ENCODE measurements around the gene COL27A1.

The COL27A1 gene

DNA sequence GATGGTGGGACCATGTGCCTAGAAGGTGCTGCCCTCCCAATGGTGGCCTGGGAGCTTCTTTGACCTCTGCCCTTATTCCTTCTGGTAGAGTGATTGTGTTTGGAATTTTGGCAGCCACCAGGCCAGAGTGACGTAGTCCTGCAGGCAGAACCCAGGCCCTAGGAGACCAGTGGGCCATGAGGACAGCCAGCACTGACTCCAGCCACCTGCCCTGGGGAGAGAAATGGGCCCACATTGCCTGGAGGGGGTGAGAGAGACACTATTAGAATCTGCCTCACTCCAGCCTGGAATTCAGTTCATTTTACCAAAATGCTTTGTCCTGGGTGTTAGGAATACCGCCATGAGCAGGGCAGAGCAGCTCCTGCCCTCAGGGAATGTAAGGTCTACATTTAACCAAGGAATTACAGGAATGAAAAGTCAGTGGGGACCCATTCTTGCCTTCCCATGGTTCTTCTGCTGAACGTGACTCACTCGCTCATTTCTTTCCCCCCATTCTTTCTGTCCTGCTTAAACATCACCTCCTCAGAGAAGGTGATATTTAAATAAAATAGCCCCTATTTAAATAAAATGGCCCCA is 5.5 kb upstream of the COL27A1 start:
- no peak for DNase-seq (ENCODE audit: low read depth)

DNA sequence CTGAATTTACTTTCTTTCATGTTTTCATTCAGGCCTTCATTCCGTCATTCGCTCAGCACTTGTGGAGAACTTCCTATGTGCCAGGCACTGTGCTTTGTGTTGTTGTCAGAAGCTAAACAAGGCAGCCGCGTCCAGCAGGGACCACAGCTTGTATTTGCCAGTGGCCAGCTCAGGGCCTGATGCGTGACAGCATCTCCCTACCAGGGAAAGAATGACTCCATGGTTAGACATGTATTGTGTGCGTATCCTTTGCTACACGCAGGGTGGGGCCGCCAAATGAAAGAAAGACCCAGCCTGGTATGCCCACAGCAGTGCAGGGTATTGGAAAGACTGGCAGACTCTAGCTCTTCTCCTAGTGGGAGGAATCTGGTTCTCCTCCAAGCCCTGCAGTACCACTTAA is 4.7 kb upstream of the COL27A1 start:
- no peak for DNase-seq (ENCODE audit: low read depth)

DNA sequence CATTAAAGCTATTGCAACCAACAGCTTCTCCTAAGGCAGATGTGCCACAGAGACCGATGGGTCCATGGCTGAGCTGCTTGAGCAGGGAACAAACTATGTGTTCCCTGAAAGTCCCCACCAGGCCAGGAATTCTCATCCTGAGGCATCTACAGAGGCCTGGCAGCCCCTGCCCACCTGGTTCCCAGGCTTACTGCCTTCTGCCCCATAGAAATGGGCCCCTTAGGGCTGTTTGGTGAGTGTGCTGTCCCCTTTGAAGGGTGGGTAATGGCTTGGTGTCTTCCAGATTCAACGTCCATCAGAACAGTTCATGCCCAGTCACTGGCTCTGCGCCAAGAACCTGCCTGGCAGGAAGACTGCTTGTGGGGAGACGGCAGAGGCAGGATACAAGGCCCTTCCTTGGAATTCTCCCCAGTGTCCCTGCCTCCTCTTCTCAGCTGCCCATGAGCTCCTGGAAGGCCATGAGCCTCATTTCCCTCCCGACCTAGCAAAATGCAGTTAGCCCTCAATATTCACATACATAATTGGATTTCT is 3.8 kb upstream of the COL27A1 start:
- DNase-seq (ENCODE audit: low read depth), result no peak

DNA sequence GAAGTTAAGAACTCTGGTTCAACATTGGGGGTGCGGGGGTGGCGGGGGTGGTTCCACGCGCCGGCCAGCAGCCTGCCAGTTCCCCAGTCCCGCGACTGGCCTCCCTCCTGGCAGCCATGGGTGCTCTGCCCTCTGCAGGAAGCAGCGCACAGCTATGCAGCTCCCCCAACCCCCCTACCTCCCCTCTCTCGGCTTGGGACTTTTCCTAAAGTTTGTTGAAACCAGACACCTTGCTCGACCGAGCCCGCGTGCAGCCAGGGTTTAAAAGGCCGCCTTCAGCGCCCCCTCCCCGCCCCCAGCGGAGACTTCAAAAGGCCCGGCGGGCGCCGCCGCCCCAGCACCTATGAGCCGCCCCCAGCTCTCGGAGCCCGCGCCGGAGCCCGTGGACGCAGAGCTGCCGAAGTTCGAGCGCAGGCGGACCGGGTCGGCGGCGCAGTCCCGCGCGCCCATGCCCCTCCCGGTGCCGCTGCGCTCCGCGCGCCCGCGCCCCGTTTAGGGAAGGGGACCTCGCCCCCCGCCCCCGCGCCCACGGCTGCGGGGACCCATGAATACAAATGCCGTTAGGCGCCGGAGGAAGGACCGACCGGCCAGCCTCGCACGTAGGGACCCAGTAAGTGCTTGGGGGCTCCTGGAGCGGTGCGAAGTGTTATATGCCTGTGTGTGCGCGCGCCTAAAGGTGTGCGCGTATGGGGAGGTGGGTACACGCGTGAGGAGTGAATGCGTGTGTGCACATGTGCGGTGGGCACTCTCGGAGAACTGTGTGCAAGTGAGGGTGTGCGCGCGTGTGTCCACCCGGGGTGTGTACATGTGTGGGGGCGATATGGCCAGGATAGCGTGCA is 1.4 kb upstream of the COL27A1 start:
- peak; percentile 6 for DNase-seq (ENCODE audit: low read depth)

DNA sequence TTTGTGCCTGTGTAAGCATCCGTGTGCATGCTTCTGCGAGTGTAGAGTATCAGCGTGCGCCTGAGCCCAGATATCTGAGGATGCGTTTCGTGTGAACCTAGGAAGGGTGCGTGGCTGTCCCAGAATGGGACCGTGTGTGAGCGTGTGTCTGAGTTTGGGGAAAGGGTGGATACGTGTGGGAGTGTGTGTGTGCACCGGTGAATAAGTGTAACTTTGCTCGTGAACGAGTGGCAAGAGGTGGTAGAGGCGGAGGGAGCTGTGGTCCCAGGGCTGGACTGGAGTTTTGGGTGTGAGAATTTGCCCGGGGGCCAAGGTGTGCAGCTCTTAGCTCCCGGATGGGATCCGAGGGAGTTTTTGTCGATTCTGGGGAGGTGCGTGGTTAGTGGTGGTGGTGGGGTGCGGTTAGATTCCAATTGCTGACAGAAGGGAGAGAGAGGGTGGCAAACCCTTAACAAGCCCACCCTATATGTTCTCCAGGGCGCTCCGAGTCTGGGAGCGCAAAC is 686 bp upstream of the COL27A1 start:
- DNase-seq (ENCODE audit: low read depth), result no peak

DNA sequence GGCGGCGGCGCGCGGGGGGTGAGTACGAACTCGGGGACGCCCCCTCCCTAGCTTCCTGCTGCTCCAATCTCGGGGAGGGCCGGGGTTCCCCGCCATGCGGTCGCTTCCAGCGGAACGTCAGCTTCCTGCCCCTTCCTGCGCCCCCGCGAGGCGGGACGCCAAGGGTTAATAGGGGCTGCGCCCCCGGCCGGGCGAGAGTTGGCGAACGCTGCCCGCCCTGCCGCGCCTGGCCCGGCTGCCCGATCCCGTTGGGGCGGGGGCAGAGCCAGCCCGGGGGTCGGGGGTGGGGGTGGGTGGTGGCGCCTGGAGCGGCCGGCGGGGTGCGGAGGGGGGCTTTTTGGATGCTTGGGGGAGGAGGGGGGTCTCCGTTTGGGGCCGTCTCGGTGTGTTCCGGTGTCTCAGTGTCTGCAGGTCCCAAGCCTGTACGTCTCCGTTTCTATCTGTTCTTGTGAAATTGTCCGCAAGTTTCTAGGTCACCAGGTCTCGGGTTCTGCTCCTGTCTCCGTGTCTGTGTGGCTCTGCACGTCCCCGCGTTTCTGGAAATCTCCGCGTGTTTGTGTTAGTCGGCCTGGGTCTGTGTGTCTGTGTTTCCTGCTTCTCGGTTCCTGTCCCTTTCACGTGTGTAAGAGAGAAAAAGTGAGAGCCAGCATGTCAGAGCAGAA is 789 bp downstream of the COL27A1 start:
- DNase-seq (ENCODE audit: low read depth), result peak; percentile 14

DNA sequence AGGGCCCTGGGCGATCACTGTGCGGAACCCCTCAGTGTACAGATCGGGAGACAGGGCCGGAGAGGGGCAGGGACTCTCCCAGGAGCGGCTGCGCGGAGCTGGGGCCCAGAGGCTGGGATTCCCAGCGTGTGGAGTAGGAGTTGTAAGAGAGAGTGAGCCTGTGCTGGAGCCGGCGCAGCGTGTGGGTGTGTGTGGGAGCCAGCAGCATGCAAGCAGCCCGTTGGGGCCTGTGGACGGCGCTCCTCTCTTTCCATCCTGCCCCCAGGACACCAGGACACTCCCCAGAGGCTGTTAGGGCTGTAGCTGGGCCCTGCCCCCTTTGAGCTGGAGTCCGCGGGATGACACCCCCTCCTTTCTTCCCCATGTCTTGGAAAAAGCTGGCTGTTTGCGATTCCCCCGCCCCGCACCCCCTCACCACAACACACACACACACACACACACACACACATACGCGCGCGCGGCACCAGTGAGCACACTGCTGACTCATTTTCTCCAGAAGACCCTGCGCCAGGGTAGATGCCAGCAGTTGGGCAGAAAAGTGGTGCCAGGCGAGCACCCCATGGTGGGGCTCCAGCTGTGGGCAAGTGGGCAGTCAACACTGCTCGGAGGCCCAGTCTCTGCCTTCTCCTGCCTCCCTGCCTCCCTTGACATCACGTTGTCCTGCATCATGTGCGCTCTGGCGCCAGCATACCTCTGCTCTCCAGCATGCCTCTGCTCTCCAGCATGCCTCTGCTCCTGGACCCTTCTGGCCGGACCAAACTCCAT is 1.5 kb downstream of the COL27A1 start:
- DNase-seq (ENCODE audit: low read depth), result peak; percentile 33

DNA sequence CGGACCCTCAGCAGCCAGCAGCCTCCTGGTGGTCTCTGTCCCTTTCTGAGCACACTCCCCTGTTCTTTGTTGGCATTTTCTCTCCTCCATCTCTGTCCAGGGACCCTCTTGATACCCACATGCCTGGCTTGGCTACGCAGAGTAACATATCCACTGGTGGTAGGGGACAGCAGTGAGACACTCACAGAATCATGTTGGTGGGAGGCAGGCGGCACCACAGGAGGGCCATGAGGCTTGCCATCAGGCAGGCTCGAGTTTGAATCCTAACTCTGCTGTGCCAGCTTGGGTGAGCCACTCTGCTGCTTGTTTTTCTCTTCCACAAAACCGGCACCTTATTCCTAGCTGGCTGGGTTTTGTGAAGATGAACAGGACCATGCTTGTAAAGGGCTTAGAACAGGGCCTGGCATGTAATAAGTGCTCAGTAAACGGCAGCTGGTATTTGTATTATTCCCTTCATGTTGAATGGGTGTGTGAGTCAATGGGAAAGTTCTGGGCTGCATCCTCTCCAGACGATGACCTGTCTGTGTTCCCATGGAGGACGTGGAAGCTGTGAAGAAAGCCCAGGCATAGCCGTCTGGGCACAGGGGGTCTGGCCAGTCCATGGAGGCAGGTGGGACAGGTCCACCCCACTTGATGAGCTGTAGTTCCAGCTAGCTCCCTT is 2.3 kb downstream of the COL27A1 start:
- no peak for DNase-seq (ENCODE audit: low read depth)

DNA sequence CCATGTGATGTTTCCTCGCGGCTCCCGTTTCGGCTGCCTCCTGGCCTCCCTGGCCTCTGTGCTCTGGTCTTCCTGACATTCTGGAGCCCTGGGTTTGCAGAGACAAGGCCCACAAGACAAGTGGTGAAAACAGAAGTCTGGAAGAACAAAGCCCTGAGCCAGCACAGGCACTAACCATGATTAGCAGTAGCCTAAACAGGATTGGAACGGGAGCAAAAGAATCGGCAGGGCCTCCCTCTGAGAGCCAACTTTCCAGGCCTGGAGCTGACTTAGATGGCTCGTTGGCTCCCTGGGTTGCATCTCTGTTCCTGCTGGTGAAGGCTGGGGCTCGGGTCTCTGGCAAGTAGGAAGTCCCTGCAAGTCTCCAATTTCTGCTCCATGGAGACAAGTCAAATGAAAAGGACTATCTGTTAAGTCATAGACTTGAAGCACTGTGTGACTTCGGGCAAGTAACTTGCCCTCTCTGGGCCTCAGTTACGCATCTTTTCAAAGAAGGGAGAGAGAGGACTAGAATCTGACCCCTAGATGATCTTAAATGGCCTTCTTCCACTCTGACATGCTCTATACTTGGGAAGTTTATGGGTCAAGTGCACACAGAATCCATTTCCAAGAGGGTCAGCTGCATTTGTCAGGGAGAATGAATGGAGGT is 3.3 kb downstream of the COL27A1 start:
- DNase-seq (ENCODE audit: low read depth), result no peak

DNA sequence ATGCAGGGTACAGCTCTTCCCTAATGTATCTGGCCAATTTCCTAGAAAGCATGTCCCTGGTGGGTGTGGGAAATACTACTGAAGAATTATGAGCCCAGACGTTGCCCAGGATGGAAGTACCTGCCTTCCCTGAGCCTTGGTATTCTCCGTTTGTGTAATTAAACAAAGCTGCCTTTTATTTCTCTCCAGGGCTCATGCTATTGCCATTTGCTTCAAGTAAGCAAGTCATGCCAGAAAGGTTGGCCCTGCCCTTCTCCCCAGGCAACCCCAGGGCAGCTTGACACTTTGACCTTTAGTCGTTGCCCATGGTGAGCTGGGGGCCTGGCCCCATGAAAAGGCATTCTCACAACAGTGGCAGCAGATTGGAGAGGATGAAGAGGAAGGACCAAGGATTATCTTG is 4.4 kb downstream of the COL27A1 start:
- no peak for DNase-seq (ENCODE audit: low read depth)

DNA sequence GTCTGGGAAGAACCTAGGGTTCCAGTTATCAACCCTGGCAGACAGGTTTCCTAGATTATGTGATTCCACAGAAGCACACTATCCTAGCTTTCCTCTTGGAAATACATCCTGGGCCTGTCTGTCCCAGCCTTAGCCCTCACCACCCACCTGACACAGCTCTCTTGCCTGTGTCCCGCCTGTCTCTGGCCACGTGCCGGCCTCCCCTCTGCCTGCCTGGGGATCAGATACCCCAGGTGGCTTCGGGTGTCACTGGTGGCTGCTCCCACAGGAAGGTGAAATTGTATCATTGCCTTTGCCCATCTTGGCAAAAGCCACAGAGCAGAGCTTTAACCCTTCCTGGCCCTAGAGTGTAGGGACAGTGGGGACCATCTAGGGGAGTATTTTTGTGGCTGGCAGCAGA is 6.2 kb downstream of the COL27A1 start:
- no peak for DNase-seq (ENCODE audit: low read depth)

DNA sequence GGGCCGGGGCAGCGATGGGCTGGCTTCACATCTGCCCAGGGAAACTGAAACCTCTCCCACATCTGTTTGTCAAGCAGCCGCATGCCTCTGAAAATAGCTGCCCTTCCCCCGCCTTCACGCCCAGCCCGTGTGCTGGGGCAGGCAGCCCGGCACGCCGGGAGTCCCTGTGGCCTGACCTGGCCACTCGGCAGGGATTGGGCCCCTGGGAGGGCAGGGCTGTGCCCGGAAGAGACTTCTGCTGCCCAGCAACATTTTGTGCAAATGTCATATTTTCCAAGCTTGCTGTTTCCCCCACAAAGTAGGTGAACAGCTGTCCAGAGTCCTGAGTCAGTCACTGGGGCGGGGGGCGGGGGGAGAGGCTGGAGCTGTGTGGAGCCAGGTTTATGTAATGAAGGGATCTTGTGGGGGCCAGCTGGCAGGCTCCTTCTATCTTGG is 8.2 kb downstream of the COL27A1 start:
- DNase-seq (ENCODE audit: low read depth), result no peak

DNA sequence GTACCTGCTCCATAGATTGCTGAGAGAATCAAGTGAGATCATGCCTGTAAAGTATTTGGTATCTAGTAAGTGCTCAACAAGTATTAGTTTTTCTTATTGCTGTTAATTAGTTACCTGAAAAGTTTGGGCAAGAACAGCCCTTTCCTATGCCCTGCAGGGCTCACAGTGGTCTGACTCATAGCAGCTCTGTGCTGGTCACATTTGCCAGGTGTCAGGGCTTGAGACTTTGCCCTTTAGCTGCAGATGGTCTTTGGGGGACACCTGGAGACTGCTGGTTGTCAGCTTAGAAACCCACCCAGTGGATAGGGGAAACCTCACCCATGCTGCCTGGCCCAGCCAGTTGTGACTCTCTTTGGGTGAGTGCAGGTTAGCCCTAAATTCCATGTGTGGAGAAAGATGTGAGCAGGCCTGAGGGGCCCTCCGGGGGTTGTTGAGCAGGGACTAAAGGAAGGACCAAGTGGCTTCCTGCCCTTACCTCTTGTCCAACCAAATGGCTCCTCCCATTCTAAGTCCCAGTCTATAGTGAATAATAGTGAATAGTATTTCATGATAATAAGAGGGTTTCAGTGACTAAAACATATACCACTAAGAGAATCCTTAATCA is 9.0 kb downstream of the COL27A1 start:
- DNase-seq (ENCODE audit: low read depth), result no peak

DNA sequence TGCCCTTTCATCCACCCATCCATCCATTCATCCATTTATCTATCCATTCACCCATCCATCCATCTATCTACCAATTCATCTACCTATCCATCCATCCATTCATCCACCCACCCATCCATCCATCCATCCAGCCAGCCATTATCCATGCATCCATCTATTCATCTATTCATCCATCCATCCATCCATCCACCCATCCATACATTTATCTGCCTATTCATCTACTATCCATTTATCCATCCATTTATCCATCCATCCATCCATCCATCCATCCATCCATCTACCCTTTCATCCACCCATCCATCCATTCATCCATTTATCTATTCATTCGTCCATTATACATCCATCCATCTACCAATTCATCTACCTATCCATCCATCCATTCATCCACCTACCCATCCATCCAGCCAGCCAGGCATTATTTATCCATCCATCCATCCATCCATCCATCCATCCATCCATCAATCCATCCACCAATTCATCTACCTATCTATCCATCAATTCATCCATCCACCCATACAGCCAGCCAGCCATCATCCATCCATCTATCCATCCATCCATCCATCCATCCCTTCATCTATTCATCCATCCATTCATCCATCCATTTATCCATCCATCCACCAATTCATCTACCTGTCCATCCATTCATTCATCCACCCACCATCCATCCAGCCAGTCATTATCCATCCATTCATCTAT is 10.2 kb downstream of the COL27A1 start:
- DNase-seq (ENCODE audit: low read depth), result no peak

DNA sequence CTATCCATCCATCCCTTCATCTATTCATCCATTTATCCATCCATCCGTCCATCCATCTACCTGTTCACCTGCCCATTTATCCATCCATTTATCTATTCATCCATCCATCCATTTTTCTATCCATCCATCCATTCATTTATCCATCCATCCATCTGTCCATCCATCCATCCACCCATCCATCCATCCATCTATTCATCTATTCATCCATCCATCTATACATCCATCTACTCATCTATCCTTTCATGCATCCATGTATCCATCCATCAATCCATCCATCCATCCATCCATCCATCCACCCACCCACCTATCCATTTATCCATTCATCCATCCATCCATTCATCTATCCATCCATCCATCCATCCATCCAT is 10.8 kb downstream of the COL27A1 start:
- DNase-seq (ENCODE audit: low read depth), result no peak

DNA sequence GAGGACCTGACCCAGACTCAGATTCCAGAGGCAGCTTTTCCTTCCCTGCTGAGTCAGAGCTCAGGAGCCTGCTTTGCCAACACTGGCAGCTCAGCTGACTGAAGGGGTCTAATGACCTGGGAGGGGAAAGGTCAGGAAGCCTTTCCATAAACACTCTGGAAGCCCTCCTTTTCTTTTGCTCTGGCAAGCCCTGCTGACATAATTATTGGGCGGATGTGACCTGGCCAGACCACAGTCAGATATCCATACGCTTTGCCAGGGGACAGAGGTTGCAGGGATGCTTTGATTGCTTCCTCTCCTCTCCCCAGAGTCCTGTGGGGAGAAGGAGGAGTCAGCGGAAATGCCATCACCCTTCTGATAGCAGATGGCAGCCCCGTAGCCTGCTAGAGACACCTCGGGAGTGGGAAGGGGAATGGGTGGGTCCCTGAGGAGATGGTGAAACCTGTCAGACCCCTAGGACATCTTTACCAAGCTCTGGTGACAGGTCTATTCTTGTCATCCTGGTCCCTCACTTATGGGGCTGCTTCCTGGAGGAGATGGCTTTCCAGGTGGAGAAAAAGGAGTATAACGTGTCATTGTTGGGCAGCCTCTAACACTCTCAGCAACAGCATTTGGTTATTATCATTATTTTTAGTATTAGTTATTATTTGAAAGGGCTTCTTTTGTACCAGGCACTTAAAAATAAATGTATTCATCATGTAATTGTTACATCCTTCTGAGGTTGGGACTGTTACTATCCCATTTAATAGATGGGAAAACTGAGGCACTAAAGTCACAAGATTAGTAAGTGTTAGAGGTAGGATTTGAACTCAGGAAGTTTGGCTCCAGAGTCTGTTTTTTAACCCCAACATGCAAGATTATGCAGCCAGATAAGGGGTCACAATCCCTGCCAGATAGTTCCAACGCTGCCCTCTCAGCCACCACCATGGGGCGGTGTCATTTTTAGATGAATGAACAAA is 11.6 kb downstream of the COL27A1 start:
- DNase-seq (ENCODE audit: low read depth), result no peak

DNA sequence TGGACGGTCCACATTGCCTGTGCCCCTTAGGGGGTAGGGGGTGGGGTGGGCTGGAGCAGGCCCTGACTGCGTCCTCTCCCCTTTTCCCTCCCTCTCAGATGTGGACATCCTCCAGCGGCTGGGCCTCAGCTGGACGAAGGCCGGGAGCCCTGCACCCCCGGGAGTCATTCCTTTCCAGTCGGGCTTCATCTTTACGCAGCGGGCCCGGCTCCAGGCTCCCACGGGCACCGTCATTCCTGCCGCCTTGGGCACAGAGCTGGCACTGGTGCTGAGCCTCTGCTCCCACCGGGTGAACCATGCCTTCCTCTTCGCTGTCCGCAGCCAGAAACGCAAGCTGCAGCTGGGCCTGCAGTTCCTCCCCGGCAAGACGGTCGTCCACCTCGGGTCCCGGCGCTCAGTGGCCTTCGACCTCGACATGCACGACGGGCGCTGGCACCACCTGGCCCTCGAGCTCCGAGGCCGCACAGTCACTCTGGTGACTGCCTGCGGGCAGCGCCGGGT is 12.3 kb downstream of the COL27A1 start:
- DNase-seq (ENCODE audit: low read depth), result no peak

DNA sequence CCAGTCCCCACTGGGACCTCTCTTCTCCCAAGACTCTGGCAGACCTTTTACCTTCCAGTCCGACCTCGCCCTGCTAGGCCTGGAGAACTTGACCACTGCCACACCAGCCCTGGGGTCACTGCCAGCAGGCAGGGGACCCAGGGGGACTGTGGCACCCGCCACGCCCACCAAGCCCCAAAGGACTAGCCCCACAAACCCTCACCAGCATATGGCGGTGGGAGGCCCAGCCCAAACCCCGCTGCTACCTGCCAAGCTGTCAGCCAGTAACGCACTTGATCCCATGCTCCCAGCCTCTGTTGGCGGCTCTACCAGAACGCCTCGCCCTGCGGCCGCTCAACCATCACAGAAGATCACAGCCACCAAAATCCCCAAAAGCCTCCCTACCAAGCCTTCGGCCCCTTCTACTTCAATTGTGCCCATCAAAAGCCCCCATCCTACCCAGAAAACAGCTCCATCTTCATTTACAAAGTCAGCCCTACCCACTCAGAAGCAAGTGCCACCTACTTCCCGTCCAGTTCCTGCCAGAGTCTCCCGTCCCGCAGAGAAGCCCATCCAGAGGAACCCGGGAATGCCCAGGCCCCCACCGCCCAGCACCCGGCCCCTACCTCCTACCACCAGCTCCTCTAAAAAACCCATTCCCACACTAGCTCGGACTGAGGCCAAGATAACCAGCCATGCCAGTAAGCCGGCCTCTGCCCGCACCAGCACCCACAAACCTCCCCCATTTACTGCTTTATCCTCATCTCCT is 13.1 kb downstream of the COL27A1 start:
- no peak for DNase-seq (ENCODE audit: low read depth)

All from stimulated activated CD4-positive, alpha-beta T cell treated with anti-CD3 and anti-CD28 coated beads, Interleukin-2, amount 100 ng/mL, for 4 hours (primary cell).